NT2/D1 (cell line): ENCODE measurements around the gene NPC1.

ENCODE experiments used
- YY1 ChIP-seq: IDR thresholded peaks from 2 replicates; pipeline ENCODE4 v1.6.1; 2011; ENCODE audit not compliant: insufficient read length, insufficient read depth
- ZNF274 ChIP-seq: IDR thresholded peaks from 2 replicates; pipeline ENCODE4 v1.6.1; 2011; ENCODE audit warnings: mild to moderate bottlenecking, low read depth, low read length

DNA sequence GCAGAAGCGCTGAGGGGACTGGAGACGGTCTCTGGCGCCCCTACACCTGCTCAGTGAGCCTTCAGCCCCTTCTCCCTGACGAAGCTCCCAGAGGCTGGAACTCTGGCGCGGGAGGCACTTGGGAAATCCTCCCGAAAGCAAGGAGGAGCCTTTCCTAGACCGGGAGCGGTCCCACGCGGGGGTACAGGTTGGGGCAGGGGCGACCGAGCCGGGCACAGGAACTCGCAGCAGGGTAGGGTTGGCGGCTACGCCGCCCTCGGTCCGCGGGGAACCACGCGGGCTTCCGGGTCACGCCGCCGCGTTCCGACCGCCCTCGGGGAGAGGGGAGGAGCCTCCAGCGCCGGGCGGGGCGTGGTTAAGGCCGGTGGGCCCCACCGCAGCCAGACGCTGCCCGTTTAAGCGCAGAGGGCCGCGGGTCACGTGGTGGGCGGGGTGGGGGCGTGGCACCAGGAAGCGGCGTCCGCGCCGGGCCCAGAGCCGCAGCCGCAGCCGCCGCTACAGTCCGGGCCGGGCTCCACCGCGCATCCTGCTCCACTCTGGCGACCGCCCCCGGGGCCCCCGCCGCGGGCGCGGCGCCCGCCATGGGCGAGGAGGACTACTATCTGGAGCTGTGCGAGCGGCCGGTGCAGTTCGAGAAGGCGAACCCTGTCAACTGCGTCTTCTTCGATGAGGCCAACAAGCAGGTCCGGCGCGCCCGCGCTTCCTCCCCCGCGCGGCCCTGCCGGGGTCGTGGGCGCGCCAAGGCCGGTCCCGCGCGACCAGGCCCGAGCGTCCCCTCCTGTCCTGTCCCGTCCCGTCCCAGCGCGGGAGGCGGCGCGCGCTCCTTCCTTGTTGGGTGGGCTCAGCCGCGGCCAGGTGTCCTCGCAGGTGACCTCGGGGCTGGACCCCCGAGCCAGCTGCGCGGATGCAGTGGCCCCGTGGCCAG lies 83.0 kb downstream of the NPC1 start, which contains the start of gene RMC1:
- TF ChIP-seq ZNF274 (no peak), YY1 (no peak)
